Left cardiac atrium (tissue), 4 donors: ENCODE data around the gene C6. TPM values are rescaled to one million over a fixed set of nuclear protein-coding genes. Genes with fewer than 3 reads are reported as not detected.
"Not testable (repeated sequence)": the region's sequence is repeated elsewhere in the genome, so short reads cannot be mapped to it uniquely, and the experiment has no call there.

Source experiments
- ATAC-seq, 2 donors: fragments of 200-7000 bp; cut with Tn5 transposase; one replicate each; pipeline ENCODE4 v1.9.1; 2020; ENCODE audit warnings: mild to moderate bottlenecking in 2 of 2, moderate library complexity in 2 of 2
- DNase-seq: peaks from one replicate; pipeline ENCODE4 v3.0.0-alpha.2; 2020
- intact Hi-C, 2 donors: fragments of 100-400 bp; cut with DNase I; formaldehyde crosslinking; loops; one replicate each; pipeline versions ENCODE4 v1.14.1 to v1.15.1; 2022 to 2023
- long read RNA-seq: library from polyadenylated mRNA; unstranded; transcript quantifications from one replicate; pipeline ENCODE4 v2.0.0, GENCODE V29; 2021
- total RNA-seq, 2 donors: library from RNA; stranded (reverse); fragmentation: NEBNext Ultra II Directional; extraction: Animal tissue kit (Norgen Biotek cat#: 25700); gene quantifications; one replicate each; pipeline ENCODE4 v1.2.1, GENCODE V29; 2021
- donor health status: DM: no; HTN: yes; CAD: no.
- donor health status: DM: no; HTN: yes; CAD: no; lungs with severe emphysema.
- donor health status: DM: yes; HTN: yes; CAD: no.
- donor health status: Dilated cardiomyopathy.

The C6 gene
- total RNA-seq, result 100 to 1,000 TPM in 1 of 2 donors, 10 to 100 TPM in 1; 84.1 to 175 TPM
- long read RNA-seq, transcript C6-202 (18 exons, 3,551 nt), result major isoform, 103 of 151 reads
- long read RNA-seq, partial matches to known transcripts, result 26 of 151 reads
- long read RNA-seq, other reads (novel, unspliced or antisense), result 21 of 151 reads

- ATAC-seq (peak; percentile 51 to 63), DNase-seq (no peak)
- intact Hi-C loops, result no loop called here
Observed at GRCh38 chr5:41213340-41213739, at the start of gene C6. C6 (minus strand) TSS chr5:41213532; CDS start chr5:41203230, 10,302 bp downstream.

- intact Hi-C loops, result no loop called here
- ATAC-seq, result no peak
- DNase-seq, result no peak
Observed at GRCh38 chr5:41256400-41256799, 43.1 kb upstream of the C6 start.

GRCh38 chr5:41253109-41253508 is 39.8 kb upstream of the C6 start:
- DNase-seq (no peak), ATAC-seq (no peak)
- intact Hi-C loops, result no loop called here

GRCh38 chr5:41252036-41252435 is 38.7 kb upstream of the C6 start:
- intact Hi-C loops, result no loop called here
- DNase-seq, result no peak
- ATAC-seq, result no peak

- ATAC-seq, result no peak
- intact Hi-C loops, result no loop called here
- DNase-seq, result no peak
Observed at GRCh38 chr5:41250351-41250987, 37.1 kb upstream of the C6 start.

- intact Hi-C loops, result no loop called here
- DNase-seq (no peak), ATAC-seq (no peak)
Observed at GRCh38 chr5:41247135-41247534, 33.8 kb upstream of the C6 start.

- intact Hi-C loops, result no loop called here
- ATAC-seq (peak in 1 of 2 donors; percentile 93), DNase-seq (no peak)
Observed at GRCh38 chr5:41246376-41246775, 33.0 kb upstream of the C6 start.

GRCh38 chr5:41243558-41243957 is 30.2 kb upstream of the C6 start:
- no peak for ATAC-seq
- intact Hi-C loops, result no loop called here
- DNase-seq, result no peak

- ATAC-seq, result no peak
- DNase-seq, result no peak
- intact Hi-C loops, result no loop called here
Observed at GRCh38 chr5:41240985-41241384, 27.7 kb upstream of the C6 start.

GRCh38 chr5:41240390-41240789 is 27.1 kb upstream of the C6 start:
- intact Hi-C loops, result no loop called here
- DNase-seq (no peak), ATAC-seq (no peak)

GRCh38 chr5:41234475-41234874 is 21.1 kb upstream of the C6 start:
- no peak for ATAC-seq
- no peak for DNase-seq
- intact Hi-C loops, result no loop called here

- DNase-seq (no peak), ATAC-seq (no peak)
- intact Hi-C loops, result no loop called here
Observed at GRCh38 chr5:41232797-41233196, 19.5 kb upstream of the C6 start.

GRCh38 chr5:41230276-41230675 is 16.9 kb upstream of the C6 start:
- DNase-seq, intact Hi-C loops, ATAC-seq: not testable (repeated sequence)

- no peak for DNase-seq
- ATAC-seq, result no peak
- intact Hi-C loops, result no loop called here
Observed at GRCh38 chr5:41223962-41224361, 10.6 kb upstream of the C6 start.

- DNase-seq, result no peak
- intact Hi-C loops, result no loop called here
- peak in 1 of 2 donors; percentile 27 for ATAC-seq
Observed at GRCh38 chr5:41219658-41220269, 6.4 kb upstream of the C6 start.

- peak in 1 of 2 donors; percentile 71 for ATAC-seq
- no peak for DNase-seq
- intact Hi-C loops, result no loop called here
Observed at GRCh38 chr5:41218929-41219657, 5.8 kb upstream of the C6 start.

GRCh38 chr5:41214182-41214581 is 850 bp upstream of the C6 start:
- intact Hi-C loops, result no loop called here
- no peak for DNase-seq
- ATAC-seq, result no peak

GRCh38 chr5:41212935-41213334 is 397 bp downstream of the C6 start:
- intact Hi-C loops, result no loop called here
- DNase-seq (no peak), ATAC-seq (no peak)

- ATAC-seq (no peak), DNase-seq (no peak)
- intact Hi-C loops, result no loop called here
Observed at GRCh38 chr5:41211417-41211816, 1.9 kb downstream of the C6 start.

GRCh38 chr5:41205475-41205874 is 7.9 kb downstream of the C6 start:
- ATAC-seq, DNase-seq, intact Hi-C loops: not testable (repeated sequence)
